A673 (cell line): ENCODE results near the gene RAB3IL1. TPM values are rescaled to one million over a fixed set of nuclear protein-coding genes. Genes with fewer than 3 reads are reported as not detected.

Experiments used
- BruUV-seq: library from RNA; stranded (reverse); fragments of 400-500 nt; replicated peaks from 2 replicates; lab custom pipeline; 2021; lab: Mats Ljungman, UMichigan
- CTCF ChIA-PET: fragments of 300-600 bp; sonication (Branson Sonifier 250); formaldehyde crosslinking; loops from one replicate; lab custom pipeline; 2022; ENCODE audit warnings: antibody characterized with exemption; lab: Charles Lee
- POLR2A ChIA-PET: fragments of 300-600 bp; sonication (Branson Sonifier 250); formaldehyde crosslinking; loops from one replicate; lab custom pipeline; 2022; ENCODE audit warnings: antibody characterized with exemption; ENCODE audit not compliant: low non-redundant PET; lab: Charles Lee
- DNase-seq: peaks from one replicate; pipeline ENCODE4 v3.0.0-alpha.2; 2015; ENCODE audit warnings: low spot score
- H3K27ac ChIP-seq: fragments of 200-600 bp; sonication (generic); 2 replicates; pipeline ENCODE4 v1.5.1; 2016; ENCODE audit warnings: mixed run types, low read depth, mild to moderate bottlenecking, mixed read lengths, antibody characterized with exemption, low read length; ENCODE audit not compliant: poor library complexity, severe bottlenecking
- H3K27me3 ChIP-seq: fragments of 200-600 bp; sonication (generic); replicated peaks from 2 replicates; pipeline ENCODE4 v1.6.1; 2017; ENCODE audit warnings: mixed run types, low read depth, mild to moderate bottlenecking, mixed read lengths, antibody characterized with exemption, low read length; ENCODE audit not compliant: insufficient read depth, poor library complexity
- H3K36me3 ChIP-seq: fragments of 200-600 bp; sonication (generic); 2 replicates; pipeline ENCODE4 v1.6.1; 2016; ENCODE audit warnings: mixed run types, mild to moderate bottlenecking, mixed read lengths, antibody characterized with exemption, low read length; ENCODE audit not compliant: insufficient read depth, poor library complexity, severe bottlenecking
- H3K4me1 ChIP-seq: fragments of 200-600 bp; sonication (generic); 2 replicates; pipeline ENCODE4 v1.6.1; 2017; ENCODE audit warnings: mixed run types, mild to moderate bottlenecking, mixed read lengths, antibody characterized with exemption, low read length; ENCODE audit not compliant: insufficient read depth, poor library complexity, severe bottlenecking
- H3K4me3 ChIP-seq: fragments of 200-600 bp; sonication (generic); 2 replicates; pipeline ENCODE4 v1.5.1; 2016; ENCODE audit warnings: low read depth, mixed run types, mild to moderate bottlenecking, mixed read lengths, low read length; ENCODE audit not compliant: poor library complexity, severe bottlenecking
- H3K9me3 ChIP-seq: fragments of 200-600 bp; sonication (generic); 2 replicates; pipeline ENCODE4 v1.6.1; 2016; ENCODE audit warnings: mixed run types, low read depth, mild to moderate bottlenecking, mixed read lengths, antibody characterized with exemption, low read length; ENCODE audit not compliant: poor library complexity, severe bottlenecking
- CTCF ChIP-seq: fragments of 300-800, 200-600 bp; sonication (generic); conservative IDR thresholded peaks from 2 replicates; pipeline ENCODE4 v1.5.1; 2017; ENCODE audit warnings: low read depth, mild to moderate bottlenecking, antibody characterized with exemption, low read length, moderate library complexity, mixed read lengths
- EZH2 ChIP-seq: fragments of 200-600 bp; sonication (generic); IDR thresholded peaks from 2 replicates; pipeline ENCODE4 v1.6.1; 2017; ENCODE audit warnings: borderline replicate concordance, low read depth, mild to moderate bottlenecking, mixed read lengths, antibody characterized with exemption, low read length; ENCODE audit not compliant: poor library complexity, severe bottlenecking
- intact Hi-C: fragments of 100-400 bp; cut with micrococcal nuclease; formaldehyde crosslinking; loops from one replicate; pipeline ENCODE4 v1.10.0; 2022; ENCODE audit not compliant: unreplicated experiment
- microRNA-seq: library from miRNA; unstranded; fragments of <30 nt; microRNA quantifications from one replicate; pipeline ENCODE4 v1.2.0, GENCODE V29; 2021
- total RNA-seq: library from RNA; stranded (reverse); gene quantifications from 2 replicates; pipeline ENCODE4 v1.2.3, GENCODE V29; 2021

The RAB3IL1 gene
- total RNA-seq, 1 experiment from 2014 or later, result 21.9 TPM

DNA sequence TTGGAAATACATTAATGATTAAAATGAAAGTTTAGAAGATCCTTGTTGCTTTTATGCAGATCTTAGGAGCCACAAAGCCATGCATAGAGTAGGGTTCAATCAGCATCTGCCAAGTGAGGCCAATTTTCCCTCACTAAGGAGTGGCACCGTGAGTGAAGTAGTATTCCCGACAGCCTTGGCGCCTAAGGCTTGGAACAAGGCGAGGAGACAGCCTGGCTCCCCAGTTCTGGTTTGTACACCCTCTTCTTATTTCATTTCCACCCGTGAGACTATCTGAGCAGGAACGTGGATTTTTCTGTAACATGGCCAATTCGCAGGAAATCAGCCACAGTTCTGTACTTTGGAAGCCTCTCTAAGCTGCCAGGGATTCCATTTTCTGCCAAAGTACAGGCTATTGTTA lies 66.7 kb downstream of the RAB3IL1 start:
- peaks cover 97% of the 10 kb centered on the region for H3K36me3 ChIP-seq
- intact Hi-C loops, result no loop called here
- no peaks in the 10 kb centered on the region for H3K9me3 ChIP-seq
- no peaks in the 10 kb centered on the region for H3K27me3 ChIP-seq
- TSS peak; percentile 7 for BruUV-seq
- H3K4me3 ChIP-seq, result no peak overlapping the region
- no peak for TF ChIP-seq CTCF
- TF ChIP-seq EZH2, result no peak
- no peak for DNase-seq
- H3K27ac ChIP-seq, result peak overlapping the region; percentile 89
- peaks cover 36% of the 10 kb centered on the region for H3K4me1 ChIP-seq
- CTCF ChIA-PET, result no interaction called here
- POLR2A ChIA-PET, result no interaction called here

- no peak for DNase-seq
- no peaks in the 10 kb centered on the region for H3K27me3 ChIP-seq
- H3K9me3 ChIP-seq, result no peaks in the 10 kb centered on the region
- no TSS peak for BruUV-seq
- POLR2A ChIA-PET, result no interaction called here
- peaks cover 97% of the 10 kb centered on the region for H3K36me3 ChIP-seq
- intact Hi-C loops, result no loop called here
- peaks cover 31% of the 10 kb centered on the region for H3K4me1 ChIP-seq
- CTCF ChIA-PET, result no interaction called here
- H3K27ac ChIP-seq, result no peak overlapping the region
- H3K4me3 ChIP-seq, result no peak overlapping the region
- TF ChIP-seq CTCF, result no peak
- no peak for TF ChIP-seq EZH2
These were observed 68.7 kb downstream of the RAB3IL1 start for GRCh38 chr11:61848631-61849030.

DNA sequence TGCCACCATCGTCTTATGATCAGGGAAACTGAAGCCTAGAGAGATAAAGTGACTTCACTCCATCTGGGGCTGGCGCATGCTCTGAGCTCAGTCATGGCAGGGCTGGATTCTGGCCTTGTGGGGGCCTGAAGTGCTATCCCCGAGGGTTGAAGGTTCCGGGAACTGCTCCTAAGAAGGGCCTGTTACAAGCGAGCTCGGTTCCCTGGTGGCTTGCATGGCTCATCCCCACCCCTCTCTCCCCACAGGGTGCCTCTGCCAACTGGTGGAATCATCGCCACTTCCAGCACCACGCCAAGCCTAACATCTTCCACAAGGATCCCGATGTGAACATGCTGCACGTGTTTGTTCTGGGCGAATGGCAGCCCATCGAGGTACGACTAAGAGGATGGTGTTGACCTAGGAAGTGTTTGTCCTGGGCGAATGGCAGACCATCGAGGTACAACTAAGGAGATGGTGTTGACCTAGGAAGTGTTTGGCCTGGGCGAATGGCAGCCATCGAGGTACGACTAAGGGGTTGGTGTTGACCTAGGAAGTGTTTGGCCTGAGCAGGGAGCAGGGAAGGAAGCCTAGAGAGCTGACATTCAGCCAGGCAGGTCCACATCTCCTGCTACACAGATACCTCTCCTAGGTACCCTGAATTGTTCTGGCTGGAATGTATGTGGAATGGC lies 69.3 kb downstream of the RAB3IL1 start:
- Histone ChIP-seq H3K4me1 (peaks cover 26% of the 10 kb centered on the region), H3K27me3 (no peaks in the 10 kb centered on the region), H3K27ac (no peak overlapping the region), H3K4me3 (no peak overlapping the region), H3K9me3 (no peaks in the 10 kb centered on the region), H3K36me3 (peaks cover 97% of the 10 kb centered on the region)
- no TSS peak for BruUV-seq
- TF ChIP-seq CTCF, result no peak
- TF ChIP-seq EZH2, result no peak
- ChIA-PET POLR2A (no interaction called here), CTCF (no interaction called here)
- intact Hi-C loops, result no loop called here
- DNase-seq, result no peak

Small RNAs within 50 kb of the gene (microRNA-seq; reads per million reads assigned to microRNA genes)
- 1.1 reads per million for gene MIR6746

Other genes with a start within 250 kb of the RAB3IL1 start
- gene DAGLA, start 237.2 kb downstream of the RAB3IL1 start, total RNA-seq, result 10.9 and 11.0 TPM in 2 replicates
- gene MYRF, start 164.9 kb downstream of the RAB3IL1 start, total RNA-seq, result 11.2 and 14.6 TPM in 2 replicates
- 138 and 139 TPM in 2 replicates for gene TMEM258, start 125.0 kb downstream of the RAB3IL1 start, total RNA-seq
- gene FEN1, start 124.7 kb downstream of the RAB3IL1 start, total RNA-seq, result 140 and 152 TPM in 2 replicates
- gene FADS1, start 100.6 kb downstream of the RAB3IL1 start, total RNA-seq, result 442 and 490 TPM in 2 replicates
- 1,097 and 1,272 TPM in 2 replicates for gene FADS2, start 89.3 kb downstream of the RAB3IL1 start, total RNA-seq
- gene FADS3, start 26.0 kb downstream of the RAB3IL1 start, total RNA-seq, result 23.3 and 28.1 TPM in 2 replicates
- 5.3 and 8.6 TPM in 2 replicates for gene BEST1, start 32.8 kb upstream of the RAB3IL1 start, total RNA-seq
- gene FTH1, start 50.1 kb upstream of the RAB3IL1 start, total RNA-seq, result 2,291 and 2,484 TPM in 2 replicates
- gene INCENP, start 206.4 kb upstream of the RAB3IL1 start, total RNA-seq, result 232 and 233 TPM in 2 replicates